ENCODE data around the gene TIMM44.
"Not testable (repeated sequence)": the region's sequence is repeated elsewhere in the genome, so short reads cannot be mapped to it uniquely, and the experiment has no call there.

TIMM44 gene

DNA sequence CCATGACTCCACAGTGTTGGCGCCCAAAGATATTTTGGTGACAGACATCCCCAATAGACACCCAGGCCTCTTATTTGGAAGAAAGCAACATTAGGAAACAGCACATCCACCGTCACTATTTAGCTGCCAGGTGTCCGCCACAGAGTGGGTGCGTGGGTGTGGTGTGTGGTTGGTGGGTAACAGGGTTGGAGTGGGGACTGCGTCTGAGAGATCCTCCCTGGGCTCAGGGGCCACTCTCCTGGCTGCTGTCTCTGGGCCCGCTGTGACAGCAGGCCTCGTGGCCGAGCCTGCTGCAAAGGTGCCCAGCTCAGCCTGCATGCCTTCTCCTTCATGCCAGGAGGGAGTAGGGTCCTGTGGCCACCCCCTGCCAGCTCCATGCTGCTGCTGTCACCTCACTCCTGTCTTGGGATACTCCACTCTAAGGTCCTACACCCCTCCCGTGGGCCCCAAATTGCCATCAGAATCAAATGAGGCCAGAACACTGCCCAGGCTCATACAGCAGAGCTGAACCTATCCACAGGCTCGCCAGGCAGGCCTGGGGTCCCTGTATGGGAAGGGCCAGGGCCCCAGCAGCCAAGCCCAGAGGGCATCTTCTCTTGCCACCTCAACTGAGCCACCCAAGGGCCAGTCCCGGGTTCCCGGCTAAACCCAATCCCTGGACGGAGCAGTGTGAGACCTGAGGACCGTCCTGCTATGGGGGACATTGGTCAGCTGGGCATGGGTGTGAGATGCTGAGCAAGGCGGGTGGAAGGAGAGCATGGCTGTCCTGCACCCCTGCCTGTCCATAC lies 24.7 kb upstream of the TIMM44 start:
- H3K27me3 Mint-ChIP-seq = no peaks in the 10 kb centered on the region
- no peak overlapping the region for H3K27ac Mint-ChIP-seq
- no peaks in the 10 kb centered on the region for H3K9me3 Mint-ChIP-seq
- no peaks in the 10 kb centered on the region for H3K4me1 Mint-ChIP-seq (ENCODE audit: low read depth)
- H3K36me3 Mint-ChIP-seq (ENCODE audit: low read depth) = peaks cover 84% of the 10 kb centered on the region
- no peak for DNase-seq
- no peak overlapping the region for H3K4me3 Mint-ChIP-seq

DNA sequence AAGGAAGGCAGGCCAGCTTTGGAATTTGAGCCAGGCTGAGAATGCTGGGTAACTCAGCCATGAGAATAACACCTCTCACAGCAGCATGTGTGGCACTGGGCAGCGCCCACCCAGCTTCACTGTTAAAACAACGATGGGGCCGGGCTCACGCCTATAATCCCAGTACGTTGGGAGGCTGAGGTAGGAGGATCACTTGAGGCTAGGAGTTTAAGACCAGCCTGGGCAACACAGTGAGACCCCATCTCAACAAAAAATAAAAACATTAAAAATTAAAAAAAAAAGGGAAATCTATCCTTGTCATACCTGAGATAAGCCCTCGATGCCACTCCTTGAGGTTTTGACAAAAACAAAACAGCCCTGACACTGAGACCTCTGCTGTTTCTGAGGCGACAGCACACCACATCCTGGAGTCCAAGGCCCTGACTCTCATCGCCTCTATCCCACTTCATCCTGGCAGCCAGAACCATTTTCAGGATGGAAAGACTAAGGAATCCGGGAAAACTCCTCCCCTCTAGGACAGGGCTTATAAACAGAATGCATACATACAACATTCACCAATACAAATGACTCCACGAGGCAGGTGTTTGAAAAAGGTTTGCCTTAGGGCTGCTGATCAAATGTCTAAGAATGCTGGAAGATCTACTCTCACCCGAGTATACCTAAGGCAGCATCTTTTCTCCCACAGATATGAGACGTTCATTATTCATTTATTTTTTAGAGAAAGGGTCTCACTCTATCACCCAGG lies 22.6 kb upstream of the TIMM44 start:
- H3K4me1 Mint-ChIP-seq (ENCODE audit: low read depth) = no peaks in the 10 kb centered on the region
- H3K27me3 Mint-ChIP-seq = no peaks in the 10 kb centered on the region
- no peak overlapping the region for H3K4me3 Mint-ChIP-seq
- peak overlapping the region; percentile 35 for H3K27ac Mint-ChIP-seq
- no peaks in the 10 kb centered on the region for H3K9me3 Mint-ChIP-seq
- peaks cover 86% of the 10 kb centered on the region for H3K36me3 Mint-ChIP-seq (ENCODE audit: low read depth)
- no peak for DNase-seq

DNA sequence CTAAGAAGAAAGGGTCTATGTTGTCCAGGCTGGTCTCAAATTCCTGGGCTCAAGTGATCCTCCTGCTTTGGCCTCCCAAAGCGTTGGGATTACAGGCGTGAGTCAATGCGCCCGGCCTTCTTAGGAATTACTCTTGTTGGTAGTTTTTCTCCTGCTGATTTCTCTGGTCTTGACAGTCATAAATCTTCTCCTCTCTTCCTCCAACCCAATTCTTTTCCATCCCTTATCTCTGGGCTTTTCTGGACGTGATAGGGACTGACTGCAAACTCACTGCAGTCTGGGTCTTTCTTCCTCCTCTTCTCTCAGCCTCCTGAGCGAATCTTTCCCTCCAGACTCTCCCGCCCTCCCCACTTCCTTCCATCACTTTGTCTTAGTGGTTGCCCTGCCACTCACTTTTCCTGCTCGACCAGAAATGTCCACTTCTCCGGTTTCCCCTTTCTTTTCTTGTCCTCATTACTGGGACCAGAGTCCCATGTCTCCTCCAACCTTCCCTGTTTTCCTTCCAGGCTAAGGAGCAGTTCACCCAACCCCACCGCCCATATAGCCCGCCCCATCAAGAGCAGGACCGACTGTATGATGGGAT lies 21.9 kb upstream of the TIMM44 start:
- DNase-seq = no peak
- no peaks in the 10 kb centered on the region for H3K27me3 Mint-ChIP-seq
- no peaks in the 10 kb centered on the region for H3K4me1 Mint-ChIP-seq (ENCODE audit: low read depth)
- peaks cover 84% of the 10 kb centered on the region for H3K36me3 Mint-ChIP-seq (ENCODE audit: low read depth)
- H3K9me3 Mint-ChIP-seq = no peaks in the 10 kb centered on the region
- no peak overlapping the region for H3K4me3 Mint-ChIP-seq
- H3K27ac Mint-ChIP-seq = peak overlapping the region; percentile 63

DNA sequence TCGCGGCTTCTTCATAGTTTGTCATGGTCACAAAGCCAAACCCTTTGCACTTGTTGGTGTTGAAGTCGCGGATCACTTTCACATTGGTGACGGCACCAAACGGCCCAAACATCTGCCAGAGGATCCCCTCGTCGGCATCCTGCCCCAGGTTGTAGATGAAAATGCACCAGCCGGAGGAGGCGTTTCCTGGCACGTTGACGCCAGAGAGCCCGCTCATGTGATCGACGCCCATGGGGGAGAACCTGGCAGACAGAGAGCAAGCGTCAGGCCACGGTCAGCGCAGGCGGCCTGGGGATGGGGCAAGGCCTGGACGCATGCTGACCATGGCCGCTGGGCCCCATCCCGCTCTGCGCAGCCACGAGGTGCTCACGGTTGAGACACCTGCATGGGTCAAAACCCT lies 20.1 kb upstream of the TIMM44 start:
- Mint-ChIP-seq H3K27me3 (no peaks in the 10 kb centered on the region), H3K4me3 (no peak overlapping the region), H3K27ac (no peak overlapping the region), H3K9me3 (no peaks in the 10 kb centered on the region), H3K4me1 (ENCODE audit: low read depth) (no peaks in the 10 kb centered on the region), H3K36me3 (ENCODE audit: low read depth) (peaks cover 86% of the 10 kb centered on the region)
- DNase-seq = no peak

DNA sequence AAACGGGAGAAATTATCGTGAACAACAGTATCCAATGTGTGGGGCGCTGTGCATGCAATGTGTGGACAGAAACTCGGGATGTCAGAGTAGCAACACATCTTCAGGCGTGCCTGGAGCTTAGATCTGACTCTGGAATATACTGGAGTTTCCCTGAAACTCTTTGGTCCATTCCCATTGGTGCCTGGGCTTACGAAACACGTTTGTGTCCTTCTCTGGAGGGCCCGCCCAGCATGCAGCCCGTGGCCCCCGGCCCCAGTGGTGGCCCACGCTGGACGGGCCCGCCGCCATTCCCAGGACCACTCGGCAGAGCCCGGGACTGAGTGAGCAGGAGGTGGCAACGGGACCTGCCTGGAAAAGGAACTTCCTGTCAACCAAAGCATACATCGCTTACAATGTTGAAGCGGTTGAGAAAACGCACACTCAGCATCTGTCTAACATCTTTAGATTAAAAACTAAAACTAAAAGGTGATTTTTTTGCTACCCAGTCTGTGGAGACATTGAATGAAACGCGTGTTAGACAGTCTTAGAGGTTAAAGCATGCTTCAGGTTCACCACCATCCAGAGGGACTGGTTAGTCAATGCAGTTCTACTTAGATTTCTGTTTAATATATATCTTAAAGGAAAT lies 19.3 kb upstream of the TIMM44 start:
- Mint-ChIP-seq H3K4me3 (no peak overlapping the region), H3K36me3 (ENCODE audit: low read depth) (peaks cover 87% of the 10 kb centered on the region), H3K27ac (no peak overlapping the region), H3K9me3 (no peaks in the 10 kb centered on the region), H3K4me1 (ENCODE audit: low read depth) (no peaks in the 10 kb centered on the region), H3K27me3 (no peaks in the 10 kb centered on the region)
- no peak for DNase-seq

DNA sequence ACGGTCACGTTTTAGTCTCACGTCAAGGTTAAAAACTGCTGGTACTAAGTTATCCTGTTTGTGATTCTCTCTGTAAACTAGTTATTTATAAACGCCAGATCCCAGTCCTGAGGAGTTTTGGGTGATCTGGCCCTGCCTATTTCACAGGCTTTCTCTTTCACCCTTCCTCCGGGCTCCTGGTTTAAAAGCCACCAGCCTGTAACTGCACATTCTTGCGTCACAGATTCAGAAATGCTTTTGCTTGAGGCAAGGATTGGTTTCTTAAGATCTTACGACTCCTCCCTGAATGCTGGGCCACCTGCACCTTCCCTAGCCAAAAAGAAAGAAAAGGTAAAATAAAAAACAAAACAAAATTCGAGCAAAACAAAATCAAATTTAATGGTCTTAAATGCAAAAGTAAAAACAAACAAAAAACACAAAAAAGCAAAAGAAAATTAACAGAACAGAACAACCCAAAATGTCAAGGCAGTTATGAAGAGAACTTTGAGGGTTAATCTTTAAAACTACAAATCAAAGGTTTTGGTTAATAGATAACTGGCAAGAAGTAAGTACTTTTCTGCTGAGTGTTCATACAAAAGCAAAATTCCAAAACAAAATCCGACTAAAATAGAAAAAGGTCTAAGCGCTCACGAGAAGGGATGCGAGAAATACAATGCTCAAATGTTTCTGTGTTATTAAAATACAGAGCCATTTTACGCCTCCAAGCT lies 18.6 kb upstream of the TIMM44 start:
- Mint-ChIP-seq H3K27ac (peak overlapping the region; percentile 14), H3K4me1 (ENCODE audit: low read depth) (no peaks in the 10 kb centered on the region), H3K36me3 (ENCODE audit: low read depth) (peaks cover 83% of the 10 kb centered on the region), H3K9me3 (no peaks in the 10 kb centered on the region), H3K4me3 (no peak overlapping the region), H3K27me3 (no peaks in the 10 kb centered on the region)
- DNase-seq = no peak

DNA sequence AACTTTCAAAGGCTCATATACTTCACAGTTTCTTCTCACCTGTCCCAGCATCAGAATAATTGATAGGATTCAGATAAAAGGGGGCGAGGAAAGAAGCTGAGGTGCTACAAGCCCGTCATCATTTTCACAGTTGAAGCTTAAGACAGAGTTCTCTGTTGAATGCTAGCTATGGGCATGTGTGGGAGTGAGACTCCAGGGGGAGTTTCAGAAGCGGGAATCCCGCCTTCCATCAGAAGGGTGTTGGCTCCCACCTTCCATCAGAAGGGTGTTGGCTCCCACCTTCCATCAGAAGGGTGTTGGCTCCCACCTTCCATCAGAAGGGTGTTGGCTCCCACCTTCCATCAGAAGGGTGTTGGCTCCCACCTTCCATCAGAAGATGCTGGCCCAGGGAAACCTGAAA lies 17.6 kb upstream of the TIMM44 start:
- H3K9me3 Mint-ChIP-seq; DNase-seq; H3K27me3 Mint-ChIP-seq; H3K4me3 Mint-ChIP-seq; H3K27ac Mint-ChIP-seq; H3K4me1 Mint-ChIP-seq (ENCODE audit: low read depth): not testable (repeated sequence)
- H3K36me3 Mint-ChIP-seq (ENCODE audit: low read depth) = peaks cover 76% of the 10 kb centered on the region

DNA sequence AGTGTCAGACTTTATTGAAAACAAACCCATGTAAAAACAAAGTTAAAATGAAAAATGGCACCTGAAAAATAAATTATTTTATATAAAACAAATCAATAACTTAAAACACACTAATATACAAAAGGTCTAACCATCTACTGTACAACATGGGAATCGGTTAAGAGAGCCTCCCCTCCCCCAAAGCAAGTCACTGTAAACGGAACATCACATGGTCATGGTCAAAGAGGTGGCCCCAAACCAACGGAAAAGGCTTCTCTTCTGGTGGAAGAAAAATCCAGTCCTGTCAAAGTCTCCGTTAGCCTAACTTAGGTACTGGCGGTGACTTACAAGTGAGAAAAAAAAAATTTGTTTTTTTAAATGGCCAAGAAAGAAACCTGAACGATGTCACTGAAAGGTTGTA lies 15.7 kb upstream of the TIMM44 start:
- no peaks in the 10 kb centered on the region for H3K9me3 Mint-ChIP-seq
- no peaks in the 10 kb centered on the region for H3K27me3 Mint-ChIP-seq
- no peak overlapping the region for H3K4me3 Mint-ChIP-seq
- peaks cover 60% of the 10 kb centered on the region for H3K36me3 Mint-ChIP-seq (ENCODE audit: low read depth)
- no peaks in the 10 kb centered on the region for H3K4me1 Mint-ChIP-seq (ENCODE audit: low read depth)
- DNase-seq = no peak
- H3K27ac Mint-ChIP-seq = no peak overlapping the region

DNA sequence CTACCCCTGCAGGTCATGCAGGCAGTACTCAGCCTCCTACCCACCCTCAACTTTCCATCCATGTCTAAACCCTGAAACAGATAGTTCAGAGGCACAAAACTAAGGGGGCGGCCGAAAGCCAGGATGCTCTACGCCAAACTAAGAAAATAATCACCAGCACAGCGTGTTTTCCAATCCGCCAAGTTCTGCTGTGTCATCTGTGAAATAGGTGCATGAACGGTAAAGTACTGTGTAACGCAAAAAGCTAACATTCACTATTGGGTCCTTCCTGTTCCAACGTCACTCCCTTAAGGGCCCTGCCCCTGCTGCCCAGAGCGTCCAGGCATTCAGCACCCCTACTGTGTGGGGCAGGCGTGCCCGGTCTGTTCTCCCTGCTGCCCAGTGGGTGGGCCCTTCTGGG lies 12.2 kb upstream of the TIMM44 start:
- Mint-ChIP-seq H3K27me3 (no peaks in the 10 kb centered on the region), H3K4me3 (no peak overlapping the region), H3K36me3 (ENCODE audit: low read depth) (peaks cover 31% of the 10 kb centered on the region), H3K9me3 (no peaks in the 10 kb centered on the region), H3K27ac (no peak overlapping the region), H3K4me1 (ENCODE audit: low read depth) (no peaks in the 10 kb centered on the region)
- no peak for DNase-seq

DNA sequence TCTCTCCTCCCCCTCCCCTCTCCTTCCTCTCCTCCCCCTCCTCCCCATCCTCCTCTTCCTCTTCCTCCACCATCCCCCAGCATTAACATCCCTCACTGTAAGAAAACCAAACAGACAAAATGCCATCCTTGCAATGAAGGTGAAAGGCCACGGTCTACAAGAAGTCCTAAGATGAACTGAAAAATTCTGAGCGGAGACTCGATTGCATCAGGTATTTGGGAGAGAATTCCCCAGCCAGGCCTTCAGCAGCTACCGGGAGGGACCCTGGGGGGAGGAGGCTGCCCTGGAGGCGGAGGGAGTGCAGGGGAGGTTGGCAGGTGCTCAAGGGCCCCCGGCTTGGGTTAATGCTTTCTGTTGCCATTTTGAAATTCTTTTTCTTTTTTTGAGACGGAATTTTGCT lies 10.1 kb upstream of the TIMM44 start:
- H3K36me3 Mint-ChIP-seq (ENCODE audit: low read depth) = peaks cover 14% of the 10 kb centered on the region
- H3K4me3 Mint-ChIP-seq = no peak overlapping the region
- no peaks in the 10 kb centered on the region for H3K9me3 Mint-ChIP-seq
- no peak for DNase-seq
- H3K4me1 Mint-ChIP-seq (ENCODE audit: low read depth) = no peaks in the 10 kb centered on the region
- no peaks in the 10 kb centered on the region for H3K27me3 Mint-ChIP-seq
- H3K27ac Mint-ChIP-seq = no peak overlapping the region

DNA sequence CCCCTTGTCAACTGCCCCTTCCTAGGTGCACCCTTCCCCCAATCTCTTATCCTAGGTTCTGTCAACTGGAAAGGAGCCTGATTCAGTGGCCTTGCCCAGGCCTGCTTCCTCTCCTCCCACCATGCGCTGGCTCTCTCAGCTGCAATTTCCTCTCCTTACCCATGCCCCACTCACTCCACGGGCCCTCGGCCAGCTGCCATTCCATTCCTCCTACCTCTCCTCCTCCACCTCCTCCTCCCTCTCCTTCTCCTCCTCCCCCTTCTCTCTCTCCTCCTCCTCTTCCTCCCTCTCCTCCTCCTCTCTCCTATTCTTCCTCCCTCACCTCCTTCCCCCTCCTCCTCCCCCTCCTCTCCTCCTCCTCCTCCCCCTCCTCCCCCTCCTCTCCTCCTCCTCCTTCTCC lies 9.6 kb upstream of the TIMM44 start:
- no peak for DNase-seq
- no peak overlapping the region for H3K27ac Mint-ChIP-seq
- H3K4me1 Mint-ChIP-seq (ENCODE audit: low read depth) = no peaks in the 10 kb centered on the region
- H3K4me3 Mint-ChIP-seq = no peak overlapping the region
- peaks cover 9% of the 10 kb centered on the region for H3K36me3 Mint-ChIP-seq (ENCODE audit: low read depth)
- H3K27me3 Mint-ChIP-seq = no peaks in the 10 kb centered on the region
- H3K9me3 Mint-ChIP-seq = no peaks in the 10 kb centered on the region

DNA sequence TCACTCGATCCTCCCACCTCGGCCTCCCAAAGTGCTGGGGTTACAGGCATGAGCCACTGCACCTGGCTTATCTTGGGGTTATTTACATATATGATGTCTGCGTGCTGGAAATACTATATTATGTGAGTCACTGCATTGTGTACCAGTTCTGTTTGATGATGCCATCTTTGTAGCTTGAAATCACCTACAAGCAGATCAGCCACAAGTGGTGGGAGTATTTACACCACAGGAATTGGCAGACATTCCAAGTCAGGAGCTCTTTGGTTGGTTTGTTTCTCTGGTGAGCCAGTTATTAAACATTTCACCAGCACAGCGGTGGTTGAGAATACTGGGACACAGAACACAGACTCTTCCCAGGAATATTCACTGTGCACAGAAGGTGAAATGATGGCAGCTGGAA lies 4.5 kb upstream of the TIMM44 start:
- H3K27ac Mint-ChIP-seq = no peak overlapping the region
- no peak overlapping the region for H3K4me3 Mint-ChIP-seq
- peaks cover 16% of the 10 kb centered on the region for H3K4me1 Mint-ChIP-seq (ENCODE audit: low read depth)
- H3K27me3 Mint-ChIP-seq = no peaks in the 10 kb centered on the region
- peaks cover 14% of the 10 kb centered on the region for H3K36me3 Mint-ChIP-seq (ENCODE audit: low read depth)
- DNase-seq = no peak
- H3K9me3 Mint-ChIP-seq = no peaks in the 10 kb centered on the region

DNA sequence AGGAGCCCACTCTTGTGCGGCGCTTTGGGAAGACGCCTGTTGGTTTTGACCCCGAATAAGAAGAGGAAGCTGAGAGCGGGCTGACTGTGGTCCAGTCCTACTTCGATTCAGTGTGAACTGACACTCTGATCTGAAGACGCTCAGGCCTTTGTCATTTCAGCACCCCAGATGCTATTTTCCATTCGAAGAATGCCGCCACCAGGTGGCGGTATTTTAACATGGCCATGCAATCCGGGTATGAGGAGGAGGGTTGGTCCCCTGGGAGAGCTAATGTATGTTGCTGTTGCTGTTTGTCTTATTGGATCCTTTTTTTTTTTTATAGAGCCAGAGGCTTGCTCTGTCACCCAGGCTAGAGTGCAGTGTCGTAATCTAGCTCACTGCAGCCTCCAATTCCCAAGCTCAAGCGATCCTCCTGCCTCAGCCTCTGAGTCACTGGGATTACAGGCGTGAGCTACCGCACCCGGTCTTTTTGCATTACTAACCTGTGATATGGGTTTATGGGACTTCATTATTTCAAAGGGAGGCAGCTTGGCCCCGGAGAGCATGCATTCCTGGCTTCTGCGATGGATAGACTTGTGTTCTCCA lies 803 bp upstream of the TIMM44 start:
- peak; percentile 89 for DNase-seq
- Mint-ChIP-seq H3K9me3 (no peaks in the 10 kb centered on the region), H3K36me3 (ENCODE audit: low read depth) (peaks cover 46% of the 10 kb centered on the region), H3K27ac (peak overlapping the region; percentile 99), H3K4me3 (peak overlapping the region; percentile 93), H3K4me1 (ENCODE audit: low read depth) (peaks cover 38% of the 10 kb centered on the region), H3K27me3 (no peaks in the 10 kb centered on the region)

DNA sequence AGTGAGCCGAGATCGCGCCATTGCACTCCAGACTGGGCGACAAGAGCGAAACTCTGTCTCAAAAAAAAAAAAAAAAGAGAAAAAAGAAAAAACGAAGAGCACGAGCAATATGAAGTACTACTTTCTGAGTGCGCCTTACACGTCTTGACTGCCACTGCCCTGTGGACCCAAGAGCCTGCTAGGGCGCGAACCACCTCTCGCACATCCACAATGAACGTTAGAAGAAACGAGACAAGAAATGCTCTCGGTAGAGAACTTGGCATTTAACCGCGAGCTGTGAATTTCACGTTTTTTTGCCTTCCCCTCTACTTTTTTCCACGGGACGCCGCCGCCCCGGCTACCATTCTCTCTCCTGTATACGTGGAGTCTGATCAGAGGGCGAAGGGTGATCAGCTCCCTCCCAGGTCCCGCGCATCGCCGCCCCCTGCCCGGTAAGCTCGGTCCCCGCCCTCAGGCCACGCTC lies 454 bp downstream of the TIMM44 start:
- peaks cover 57% of the 10 kb centered on the region for H3K36me3 Mint-ChIP-seq (ENCODE audit: low read depth)
- no peaks in the 10 kb centered on the region for H3K27me3 Mint-ChIP-seq
- H3K4me1 Mint-ChIP-seq (ENCODE audit: low read depth) = peaks cover 42% of the 10 kb centered on the region
- H3K27ac Mint-ChIP-seq = peak overlapping the region; percentile 99
- no peaks in the 10 kb centered on the region for H3K9me3 Mint-ChIP-seq
- peak overlapping the region; percentile 93 for H3K4me3 Mint-ChIP-seq
- DNase-seq = no peak
